Smooth muscle cell (in vitro differentiated cells): ENCODE measurements around the gene PTPRN2. TPM values are rescaled to one million over a fixed set of nuclear protein-coding genes. Genes with fewer than 3 reads are reported as not detected.

ENCODE experiments used
- DNase-seq: peaks from one replicate; lab custom pipeline; 2025; ENCODE audit not compliant: unreplicated experiment; lab: John Stamatoyannopoulos, UW
- H2AFZ ChIP-seq: fragments of 200-600 bp; sonication (generic); 2 replicates; pipeline ENCODE4 v1.6.0; 2016; ENCODE audit warnings: antibody characterized with exemption, low read depth, mild to moderate bottlenecking
- H3F3A ChIP-seq: fragments of 200-600 bp; sonication (generic); 2 replicates; pipeline ENCODE4 v1.6.0; 2017; ENCODE audit warnings: antibody characterized with exemption, low read depth
- H3K27ac ChIP-seq: fragments of 200-600 bp; sonication (generic); 2 replicates; pipeline ENCODE4 v1.5.1; 2016; ENCODE audit warnings: low read depth, mild to moderate bottlenecking
- H3K27me3 ChIP-seq: fragments of 200-600 bp; sonication (generic); 2 replicates; pipeline ENCODE4 v1.6.1; 2016; ENCODE audit warnings: low read depth, mild to moderate bottlenecking
- H3K36me3 ChIP-seq: fragments of 200-600 bp; sonication (generic); 2 replicates; pipeline ENCODE4 v1.5.1; 2016; ENCODE audit warnings: low read depth
- H3K4me1 ChIP-seq: fragments of 200-600 bp; sonication (generic); 2 replicates; pipeline ENCODE4 v1.5.1; 2016; ENCODE audit warnings: low read depth
- H3K4me2 ChIP-seq: fragments of 200-600 bp; sonication (generic); 2 replicates; pipeline ENCODE4 v1.6.0; 2016; ENCODE audit warnings: mild to moderate bottlenecking
- H3K4me3 ChIP-seq: fragments of 200-600 bp; sonication (generic); 2 replicates; pipeline ENCODE4 v1.5.1; 2016; ENCODE audit warnings: mild to moderate bottlenecking
- H3K79me2 ChIP-seq: fragments of 200-600 bp; sonication (generic); 2 replicates; pipeline ENCODE4 v1.6.0; 2016; ENCODE audit warnings: low read depth, mild to moderate bottlenecking
- H3K9ac ChIP-seq: fragments of 200-600 bp; sonication (generic); 2 replicates; pipeline ENCODE4 v1.6.0; 2016; ENCODE audit warnings: low read depth
- H3K9me3 ChIP-seq: fragments of 200-600 bp; sonication (generic); replicated peaks from 2 replicates; pipeline ENCODE4 v1.5.1; 2016; ENCODE audit warnings: low read depth
- H4K20me1 ChIP-seq: fragments of 200-600 bp; sonication (generic); 2 replicates; pipeline ENCODE4 v1.6.0; 2016; ENCODE audit warnings: low read depth
- CTCF ChIP-seq: fragments of 200-600 bp; sonication (generic); IDR thresholded peaks from 2 replicates; pipeline ENCODE4 v1.5.1; 2017; ENCODE audit warnings: borderline replicate concordance, mild to moderate bottlenecking, antibody characterized with exemption; ENCODE audit not compliant: insufficient read depth, poor library complexity, severe bottlenecking
- whole genome bisulfite sequencing: methylation state at CpG from one replicate; pipeline ENCODE4 v1.1.7; 2016; ENCODE audit warnings: low lambda C conversion rate; 5-methylcytosine and 5-hydroxymethylcytosine counted together
- polyA plus RNA-seq: library from polyadenylated mRNA; unstranded; fragments of >200 nt; fragmentation: Nextera tagmentation; extraction: Ambion mirVana; gene quantifications from 2 replicates; pipeline ENCODE4 v1.2.1, GENCODE V29; 2016
- total RNA-seq: library from RNA; depleted of rRNA; stranded (reverse); fragments of >200 nt; gene quantifications from 2 replicates; pipeline ENCODE4 v1.2.3, GENCODE V29; 2014

Gene PTPRN2
- total and polyA plus RNA-seq, 2 experiments from 2014 or later = 0.09 to 0.87 TPM

GRCh38 chr7:157795199-157795598 is 792.4 kb downstream of the PTPRN2 start:
- 60% methylated on average over 5 of the region's 5 CpGs for WGBS
- no peaks in the 10 kb centered on the region for H3K79me2 ChIP-seq

GRCh38 chr7:157794746-157795065 is 792.9 kb downstream of the PTPRN2 start:
- Histone ChIP-seq H3F3A (no peaks in the 10 kb centered on the region), H3K36me3 (no peaks in the 10 kb centered on the region), H3K4me3 (no peak overlapping the region), H3K9ac (no peak overlapping the region), H3K4me1 (no peaks in the 10 kb centered on the region), H3K27ac (no peak overlapping the region), H3K4me2 (no peak overlapping the region), H3K27me3 (no peaks in the 10 kb centered on the region), H3K79me2 (no peaks in the 10 kb centered on the region), H4K20me1 (no peaks in the 10 kb centered on the region), H2AFZ (no peak overlapping the region), H3K9me3 (no peaks in the 10 kb centered on the region)
- 60% methylated on average over 4 of the region's 4 CpGs for WGBS
- TF ChIP-seq CTCF = no peak
- no peak for DNase-seq

More at GRCh38 chr7:157795199-157795598, 792.4 kb downstream of the PTPRN2 start:
- Histone ChIP-seq H3K4me3 (no peak overlapping the region), H3K36me3 (no peaks in the 10 kb centered on the region), H3K9me3 (no peaks in the 10 kb centered on the region), H3K9ac (no peak overlapping the region), H3K27me3 (no peaks in the 10 kb centered on the region), H2AFZ (no peak overlapping the region), H3K4me2 (no peak overlapping the region), H3K27ac (no peak overlapping the region), H3F3A (no peaks in the 10 kb centered on the region), H4K20me1 (no peaks in the 10 kb centered on the region), H3K4me1 (no peaks in the 10 kb centered on the region)
- no peak for TF ChIP-seq CTCF
- no peak for DNase-seq

- H2AFZ ChIP-seq = no peak overlapping the region
- no peak for TF ChIP-seq CTCF
- H3K4me2 ChIP-seq = no peak overlapping the region
- no peak overlapping the region for H3K27ac ChIP-seq
- no peaks in the 10 kb centered on the region for H3K79me2 ChIP-seq
- no peaks in the 10 kb centered on the region for H3K27me3 ChIP-seq
- no peaks in the 10 kb centered on the region for H3K36me3 ChIP-seq
- 74% methylated on average over 29 of the region's 39 CpGs for WGBS
- H4K20me1 ChIP-seq = no peaks in the 10 kb centered on the region
- H3K9me3 ChIP-seq = no peaks in the 10 kb centered on the region
- H3K9ac ChIP-seq = no peak overlapping the region
- no peak overlapping the region for H3K4me3 ChIP-seq
- H3F3A ChIP-seq = no peaks in the 10 kb centered on the region
- H3K4me1 ChIP-seq = no peaks in the 10 kb centered on the region
- no peak for DNase-seq
Measured at GRCh38 chr7:157793973-157794745, 793.5 kb downstream of the PTPRN2 start.

- Histone ChIP-seq H3K4me2 (no peak overlapping the region), H3K9ac (no peak overlapping the region), H3K4me3 (no peak overlapping the region), H3K36me3 (no peaks in the 10 kb centered on the region), H3K27ac (no peak overlapping the region), H3K79me2 (no peaks in the 10 kb centered on the region), H2AFZ (no peak overlapping the region), H3F3A (no peaks in the 10 kb centered on the region), H3K27me3 (no peaks in the 10 kb centered on the region), H4K20me1 (no peaks in the 10 kb centered on the region), H3K9me3 (no peaks in the 10 kb centered on the region), H3K4me1 (no peaks in the 10 kb centered on the region)
- no peak for DNase-seq
- WGBS = 80% methylated on average over 10 of the region's 10 CpGs
- TF ChIP-seq CTCF = no peak
Measured at GRCh38 chr7:157793087-157793353, 794.6 kb downstream of the PTPRN2 start.
